Suppressor macrophage treated with lipopolysaccharide for 4 hours (primary cell): ENCODE measurements around the gene BROX.
"Not testable (repeated sequence)": the region's sequence is repeated elsewhere in the genome, so short reads cannot be mapped to it uniquely, and the experiment has no call there.

Experiments used
- DNase-seq: peaks from one replicate; pipeline ENCODE4 v3.0.0-alpha.2; 2020

BROX gene, protein sequence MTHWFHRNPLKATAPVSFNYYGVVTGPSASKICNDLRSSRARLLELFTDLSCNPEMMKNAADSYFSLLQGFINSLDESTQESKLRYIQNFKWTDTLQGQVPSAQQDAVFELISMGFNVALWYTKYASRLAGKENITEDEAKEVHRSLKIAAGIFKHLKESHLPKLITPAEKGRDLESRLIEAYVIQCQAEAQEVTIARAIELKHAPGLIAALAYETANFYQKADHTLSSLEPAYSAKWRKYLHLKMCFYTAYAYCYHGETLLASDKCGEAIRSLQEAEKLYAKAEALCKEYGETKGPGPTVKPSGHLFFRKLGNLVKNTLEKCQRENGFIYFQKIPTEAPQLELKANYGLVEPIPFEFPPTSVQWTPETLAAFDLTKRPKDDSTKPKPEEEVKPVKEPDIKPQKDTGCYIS

DNA sequence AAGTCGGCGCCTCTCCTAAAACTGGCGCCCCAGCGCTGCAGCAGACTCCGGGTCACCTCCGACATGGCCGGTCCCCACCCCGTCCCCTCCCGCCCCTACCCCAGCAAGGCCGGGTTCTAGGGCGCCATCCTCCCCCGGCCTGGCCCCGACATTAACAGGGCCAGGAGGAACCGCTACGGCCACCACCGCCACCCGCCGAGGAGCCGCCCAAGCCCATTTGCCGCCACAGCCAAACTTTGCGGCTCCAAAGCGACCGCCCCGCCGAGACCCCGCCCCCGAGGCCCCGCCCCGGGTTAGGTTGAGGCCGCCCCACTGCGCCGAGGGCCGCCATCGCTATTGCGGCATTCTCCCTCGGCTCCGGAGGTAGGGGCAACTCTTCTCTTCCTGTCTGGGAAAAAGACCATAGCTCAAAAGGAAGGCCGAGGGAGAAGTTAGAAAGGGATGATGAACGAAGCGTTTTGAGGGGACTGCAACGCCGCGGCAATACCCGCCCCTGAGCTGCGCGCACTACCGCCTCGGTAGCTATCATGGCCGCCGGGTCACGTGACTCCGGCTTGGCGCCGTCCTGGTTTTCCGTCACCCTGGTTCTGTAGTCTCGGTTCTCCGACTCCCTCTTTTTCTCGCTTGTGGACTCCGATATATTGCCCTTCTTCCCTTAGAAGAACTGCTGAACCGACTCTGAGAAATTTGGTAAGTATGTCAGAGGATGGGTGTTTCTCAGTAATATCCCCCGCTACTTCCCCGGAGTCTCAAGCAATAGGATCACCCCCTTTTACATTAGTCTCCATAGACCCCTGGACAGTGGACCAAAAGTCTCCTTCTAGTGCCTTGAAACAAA is at the start of gene BROX, which contains the start of gene AIDA:
Gene BROX, plus strand, starts transcription at position 312 of the 838 bp plus-strand sequence. CDS start 3,136 bp downstream, outside the sequence.
Gene AIDA, minus strand, starts transcription at position 239 of the 838 bp plus-strand sequence. Its CDS starts 174 bp downstream, at position 65.
- peak; percentile 94 for DNase-seq

DNA sequence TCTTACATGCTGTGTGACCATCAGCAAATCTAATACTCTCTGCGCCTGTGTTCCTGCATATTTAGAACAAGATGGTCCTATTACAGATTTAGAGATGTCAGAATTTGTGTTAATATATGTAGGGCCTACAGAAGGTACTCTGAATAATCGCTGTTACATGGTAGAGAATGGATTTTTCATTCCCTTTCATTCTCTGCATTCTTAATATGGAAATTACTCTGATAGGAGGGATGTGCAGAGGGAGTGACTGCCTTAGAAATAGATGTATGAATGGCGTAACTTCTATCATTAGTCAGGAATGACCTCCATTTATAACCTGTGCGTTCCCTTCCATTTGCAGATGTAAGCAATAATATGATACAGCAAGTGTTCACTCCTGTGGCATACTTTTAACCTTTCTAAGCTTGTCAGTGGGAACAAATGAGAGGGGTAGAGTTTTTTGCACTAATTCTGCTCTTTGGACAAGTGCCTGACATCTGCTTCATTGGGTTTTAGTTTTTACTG is 48.9 kb upstream of the BROX start:
- DNase-seq, result no peak

DNA sequence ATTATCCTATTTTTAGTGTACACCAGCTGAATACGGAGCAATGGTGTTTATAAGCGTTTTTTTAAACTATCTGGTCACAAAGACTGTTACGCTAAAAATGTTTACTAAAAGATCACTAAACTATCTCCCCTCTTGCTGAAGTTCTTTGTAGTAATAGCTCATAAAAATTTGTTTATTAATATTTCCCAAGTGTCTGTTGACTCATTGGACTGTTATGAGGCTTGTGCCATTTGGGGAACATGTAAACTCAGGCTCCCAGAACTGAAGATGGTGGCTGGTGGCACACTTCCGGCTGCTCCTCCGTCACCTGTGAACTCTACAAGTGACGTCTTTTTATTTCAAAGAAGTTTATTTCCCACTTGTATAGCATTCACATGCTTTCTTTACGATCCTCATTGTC is 46.4 kb upstream of the BROX start:
- DNase-seq, result no peak

DNA sequence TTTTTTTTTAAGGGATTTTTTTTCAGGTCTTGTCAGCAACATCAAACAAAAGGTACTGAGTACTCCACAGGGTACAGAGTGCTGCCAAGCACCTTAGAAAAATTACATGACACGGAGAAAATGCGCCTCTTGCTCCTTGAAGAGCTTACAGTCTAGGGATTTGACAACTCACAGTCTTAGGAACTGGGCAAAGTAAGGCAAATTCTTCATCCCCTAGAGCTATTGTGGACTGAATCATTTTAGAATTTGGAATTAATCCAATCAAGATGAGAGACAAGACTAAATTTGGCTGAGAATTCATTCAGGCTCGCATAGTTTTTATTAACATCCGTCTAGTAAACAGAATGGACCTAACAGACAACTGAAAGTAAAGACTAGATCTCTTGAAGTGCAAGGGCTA is 44.2 kb upstream of the BROX start:
- not testable (repeated sequence) for DNase-seq

DNA sequence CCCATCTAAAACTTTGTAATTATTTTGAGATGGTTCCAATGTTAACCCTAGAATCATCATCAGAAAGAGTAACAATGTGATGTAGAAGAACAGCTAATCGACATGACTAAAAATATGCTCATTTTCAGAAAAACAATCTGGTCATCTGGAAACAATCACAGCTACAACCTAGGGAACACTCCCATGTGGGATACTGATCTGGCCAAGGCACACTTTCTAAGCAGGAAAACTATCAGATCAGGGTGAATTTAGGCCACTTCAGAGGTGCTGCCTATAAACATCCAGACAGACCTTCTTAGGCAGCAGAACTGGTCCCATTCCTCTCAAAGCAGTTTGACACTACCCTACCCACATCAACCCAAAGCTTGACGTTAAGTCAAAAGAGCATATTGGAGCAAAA is 43.3 kb upstream of the BROX start:
- DNase-seq, result not testable (repeated sequence)

DNA sequence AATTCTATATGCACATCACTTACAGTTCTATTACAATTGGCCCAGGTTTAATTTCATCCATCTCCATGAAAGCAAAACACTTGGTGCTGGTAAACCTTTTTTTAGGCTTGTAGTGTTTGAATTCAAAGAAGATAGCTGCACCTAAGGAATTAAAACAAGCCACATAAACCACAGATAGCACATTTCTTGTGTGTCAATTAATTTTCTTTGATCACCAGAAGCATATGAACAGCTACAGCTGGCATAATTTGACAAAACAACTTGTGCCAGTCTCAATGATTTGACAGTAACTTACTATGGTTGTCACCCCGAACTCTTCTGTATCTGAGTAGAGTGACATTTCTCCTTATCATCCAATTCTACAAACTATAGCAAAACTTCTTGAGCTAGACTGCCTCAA is 42.3 kb upstream of the BROX start:
- DNase-seq, result no peak

DNA sequence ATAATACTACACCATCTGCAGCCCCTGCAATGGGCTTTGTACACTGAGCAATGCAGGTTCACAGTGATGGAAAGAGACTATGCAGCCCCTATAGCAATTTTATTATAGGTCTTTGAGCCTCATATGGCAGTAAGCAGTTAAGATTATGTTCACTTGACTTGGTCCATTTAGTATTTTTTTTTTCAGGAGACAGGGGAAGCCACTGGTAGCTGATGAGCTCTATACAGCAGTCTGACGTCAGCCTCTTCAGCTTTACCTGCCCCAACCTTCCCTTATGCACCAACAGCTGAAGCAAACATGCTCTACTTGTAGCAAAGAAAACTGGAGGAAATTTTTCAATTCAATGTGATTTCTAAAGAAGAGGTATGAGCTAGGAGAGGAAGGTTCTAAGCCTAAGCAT is 32.3 kb upstream of the BROX start:
- DNase-seq, result no peak

DNA sequence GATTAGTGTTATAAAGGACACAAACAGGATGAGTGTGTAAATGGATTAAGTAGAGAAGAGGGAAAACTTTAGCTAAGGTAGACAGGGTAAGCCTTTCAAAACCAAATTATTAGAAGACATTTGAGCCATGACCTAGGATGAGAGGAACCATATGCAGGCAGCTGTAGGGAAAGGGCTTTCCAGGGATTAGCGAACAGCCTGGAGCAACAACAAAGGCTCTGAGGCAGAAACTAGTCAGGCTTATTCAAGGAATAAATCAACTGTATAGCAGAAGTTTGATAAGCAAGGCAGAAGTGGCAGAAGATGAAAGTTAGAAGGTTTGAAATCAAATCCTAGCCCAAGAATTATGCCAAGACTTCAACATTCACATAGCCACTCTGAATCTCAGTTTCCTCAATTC is 21.3 kb upstream of the BROX start:
- no peak for DNase-seq

DNA sequence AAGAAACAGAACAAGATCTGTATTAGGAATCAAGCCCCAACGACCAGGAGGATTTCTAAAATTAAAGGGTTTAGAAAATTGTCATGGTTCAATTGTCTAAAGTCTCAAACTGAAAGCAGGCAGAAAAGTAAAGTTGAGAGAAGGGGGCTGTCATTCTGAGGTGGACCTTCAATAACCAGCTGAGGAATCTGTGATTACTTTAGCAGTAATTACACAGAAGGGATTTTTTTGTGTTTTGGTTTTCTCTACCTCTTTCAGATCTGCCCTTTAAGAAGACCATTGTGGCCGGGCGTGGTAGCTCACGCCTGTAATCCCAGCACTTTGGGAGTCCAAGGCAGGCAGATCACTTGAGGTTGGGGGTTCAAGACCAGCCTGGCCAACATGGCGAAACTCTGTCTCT is 17.4 kb upstream of the BROX start:
- DNase-seq, result no peak

DNA sequence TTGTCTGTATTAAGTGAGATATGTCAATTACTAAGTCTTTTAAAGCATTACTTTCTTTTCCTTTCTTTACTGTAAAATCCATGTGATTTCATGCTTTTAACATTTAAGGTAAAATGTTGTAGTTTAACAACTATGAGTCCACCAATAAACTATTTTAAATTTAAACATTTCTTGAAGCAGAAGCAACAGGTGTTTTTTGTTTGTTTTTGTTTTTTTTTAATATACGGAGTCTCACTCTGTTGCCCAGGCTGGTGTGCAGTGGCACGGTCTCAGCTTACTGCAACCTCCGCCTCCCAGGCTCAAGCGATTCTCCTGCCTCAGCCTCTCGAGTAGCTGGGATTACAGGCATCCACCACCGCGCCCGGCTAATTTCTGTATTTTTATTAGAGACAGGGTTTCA is 15.6 kb upstream of the BROX start:
- no peak for DNase-seq

DNA sequence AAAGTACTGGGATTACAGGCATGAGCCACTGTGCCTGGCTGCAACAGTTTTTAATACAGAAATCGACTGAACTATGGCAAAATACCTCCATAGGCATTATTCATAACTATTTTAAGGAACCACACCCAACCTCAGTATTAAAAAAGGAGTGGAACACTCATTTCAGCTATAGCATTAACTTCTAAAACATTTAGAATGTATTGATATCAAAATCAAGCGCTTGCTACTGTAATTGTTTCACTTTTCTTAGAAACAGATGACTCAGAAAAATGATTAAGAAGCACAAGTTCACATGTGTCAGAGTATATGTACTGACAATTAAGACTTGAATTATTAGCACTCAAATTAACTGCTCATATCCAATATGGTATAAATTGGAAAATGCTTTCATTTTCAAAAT is 15.2 kb upstream of the BROX start:
- DNase-seq, result peak; percentile 21

DNA sequence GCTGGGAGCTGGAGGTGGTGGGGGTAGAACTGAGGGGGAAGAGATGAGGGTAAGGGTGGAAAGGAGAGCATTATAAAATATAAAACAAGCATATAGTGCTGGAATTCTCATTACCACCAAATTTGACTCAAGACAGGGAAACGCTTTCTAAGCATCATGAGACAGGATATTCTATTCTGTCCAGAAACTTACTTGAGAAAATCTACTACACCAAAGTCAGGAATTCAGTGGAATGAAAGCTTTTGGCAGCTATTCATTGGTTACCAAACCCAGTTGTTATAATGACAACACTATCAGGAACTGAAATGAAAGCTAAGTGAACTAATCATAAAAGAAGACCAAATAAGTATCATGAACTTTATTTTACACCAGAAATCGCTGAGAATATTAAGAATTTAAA is 14.5 kb upstream of the BROX start:
- peak; percentile 6 for DNase-seq

DNA sequence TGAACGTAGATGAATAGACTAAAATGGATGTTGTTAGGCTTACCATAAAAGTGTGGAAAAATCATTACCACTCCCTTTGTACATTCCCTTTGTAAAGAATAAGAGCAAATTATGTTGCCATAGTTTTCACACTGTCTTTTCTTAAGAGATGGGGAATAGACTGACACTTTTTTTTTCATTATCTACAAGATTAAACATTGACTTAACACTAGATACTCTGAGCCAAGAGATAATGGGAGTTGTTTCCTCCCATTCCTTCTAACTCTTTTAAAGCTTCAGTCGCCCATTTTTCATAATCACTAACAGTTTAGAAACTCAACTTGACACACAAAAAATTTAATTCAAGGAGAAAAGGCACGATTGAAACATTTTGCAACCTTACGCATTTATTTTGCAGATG is 10.2 kb upstream of the BROX start:
- no peak for DNase-seq

DNA sequence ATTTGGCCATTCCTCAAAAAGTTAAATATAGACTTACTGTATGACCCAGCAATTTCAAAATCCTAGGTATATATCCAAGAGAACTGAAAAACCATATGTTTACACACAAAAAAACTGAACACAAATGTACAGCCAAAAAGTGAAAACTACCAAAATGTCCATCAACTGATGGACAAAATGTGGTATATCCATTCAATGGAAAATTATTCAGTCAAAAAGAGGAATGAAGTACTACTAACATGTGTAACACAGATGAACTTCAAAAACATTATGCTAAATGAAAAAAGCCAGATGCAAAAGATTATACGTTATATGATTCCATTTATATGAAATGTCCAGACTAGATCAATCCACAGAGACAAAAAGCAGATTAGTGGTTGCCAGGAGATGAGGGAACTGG is 8.1 kb upstream of the BROX start:
- DNase-seq, result no peak

DNA sequence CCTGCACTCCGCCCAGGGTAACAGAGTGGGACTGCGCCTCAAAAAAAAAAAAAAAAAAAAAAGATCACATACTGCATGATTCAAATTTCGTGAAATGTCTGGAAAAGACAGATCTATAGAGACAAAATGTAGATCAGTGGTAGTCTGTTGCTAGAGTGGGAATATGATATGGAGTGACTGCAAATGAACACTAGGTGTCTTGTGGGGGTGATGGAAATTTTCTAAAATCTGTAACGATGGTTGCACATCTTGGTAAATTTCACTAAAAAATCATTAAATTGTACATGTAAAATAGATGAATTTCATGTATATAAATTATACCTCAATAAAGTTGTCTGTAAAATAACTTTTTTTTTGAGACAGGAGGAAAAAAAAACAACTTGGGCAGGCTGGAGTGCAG is 5.5 kb upstream of the BROX start:
- DNase-seq, result no peak

DNA sequence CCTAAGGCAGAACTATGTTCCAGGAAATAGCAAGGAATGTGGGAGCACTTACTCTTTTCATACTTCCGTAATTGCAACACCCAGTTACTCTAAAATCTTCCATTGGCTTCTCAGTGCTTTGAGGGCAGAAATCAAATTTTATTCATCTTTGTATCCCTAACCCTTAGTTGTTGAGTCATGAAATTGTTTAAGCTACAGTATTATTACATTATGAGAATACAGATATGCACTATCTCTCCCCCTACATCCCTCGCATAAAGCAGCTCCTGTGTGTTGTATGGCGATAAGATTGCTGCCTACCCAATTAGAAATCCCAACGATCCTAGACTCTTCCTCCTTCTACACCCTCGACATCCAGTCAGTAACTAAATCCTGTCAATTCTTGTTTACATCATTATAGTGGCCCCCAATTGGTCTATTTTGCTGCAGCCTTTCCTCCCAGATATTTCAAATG is 2.6 kb upstream of the BROX start:
- DNase-seq, result no peak

DNA sequence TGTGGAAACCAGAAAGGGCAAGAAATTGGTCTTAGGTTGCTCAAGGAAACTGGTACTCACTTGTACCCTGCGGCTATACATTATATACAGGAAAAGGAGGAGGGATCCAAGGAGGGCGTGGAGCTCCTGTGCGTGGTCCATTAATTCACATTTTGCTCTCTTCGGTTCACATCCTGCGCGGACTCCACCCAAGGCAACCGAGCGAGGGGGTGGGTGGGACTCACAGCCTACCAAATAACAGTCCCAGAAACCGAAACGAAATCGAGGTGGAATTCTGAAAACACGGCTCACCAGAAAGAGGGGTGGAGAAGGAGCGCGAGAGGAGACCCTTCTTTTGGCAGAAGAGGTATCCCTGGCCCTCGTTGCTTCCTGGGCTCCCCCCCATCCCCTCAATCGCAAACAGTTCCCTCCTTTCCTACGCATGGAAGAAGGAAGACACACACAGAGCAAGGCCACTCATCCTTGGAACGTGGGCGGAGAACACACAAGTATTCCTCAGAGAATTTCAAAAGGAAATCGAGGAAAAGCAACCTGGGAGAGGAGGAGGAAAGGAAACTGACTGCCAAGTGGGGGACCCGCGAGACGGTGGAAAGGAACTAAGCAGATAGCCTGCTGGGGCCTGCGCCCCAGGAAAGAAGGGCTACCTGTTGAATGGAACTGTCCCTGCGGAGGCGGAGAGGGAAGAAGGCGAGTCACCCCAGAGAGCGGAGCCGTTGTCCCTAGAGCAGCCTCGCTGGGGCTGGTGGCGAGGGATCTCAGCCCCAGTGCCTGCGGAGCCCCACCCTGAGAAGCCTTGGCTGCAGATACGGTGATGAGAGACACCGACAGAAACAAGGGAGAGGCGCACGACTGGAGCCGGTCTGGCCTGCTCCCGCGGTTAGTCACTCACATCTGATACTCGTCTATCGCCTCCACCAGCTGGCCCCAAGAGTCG is 778 bp upstream of the BROX start:
- peak; percentile 84 for DNase-seq

DNA sequence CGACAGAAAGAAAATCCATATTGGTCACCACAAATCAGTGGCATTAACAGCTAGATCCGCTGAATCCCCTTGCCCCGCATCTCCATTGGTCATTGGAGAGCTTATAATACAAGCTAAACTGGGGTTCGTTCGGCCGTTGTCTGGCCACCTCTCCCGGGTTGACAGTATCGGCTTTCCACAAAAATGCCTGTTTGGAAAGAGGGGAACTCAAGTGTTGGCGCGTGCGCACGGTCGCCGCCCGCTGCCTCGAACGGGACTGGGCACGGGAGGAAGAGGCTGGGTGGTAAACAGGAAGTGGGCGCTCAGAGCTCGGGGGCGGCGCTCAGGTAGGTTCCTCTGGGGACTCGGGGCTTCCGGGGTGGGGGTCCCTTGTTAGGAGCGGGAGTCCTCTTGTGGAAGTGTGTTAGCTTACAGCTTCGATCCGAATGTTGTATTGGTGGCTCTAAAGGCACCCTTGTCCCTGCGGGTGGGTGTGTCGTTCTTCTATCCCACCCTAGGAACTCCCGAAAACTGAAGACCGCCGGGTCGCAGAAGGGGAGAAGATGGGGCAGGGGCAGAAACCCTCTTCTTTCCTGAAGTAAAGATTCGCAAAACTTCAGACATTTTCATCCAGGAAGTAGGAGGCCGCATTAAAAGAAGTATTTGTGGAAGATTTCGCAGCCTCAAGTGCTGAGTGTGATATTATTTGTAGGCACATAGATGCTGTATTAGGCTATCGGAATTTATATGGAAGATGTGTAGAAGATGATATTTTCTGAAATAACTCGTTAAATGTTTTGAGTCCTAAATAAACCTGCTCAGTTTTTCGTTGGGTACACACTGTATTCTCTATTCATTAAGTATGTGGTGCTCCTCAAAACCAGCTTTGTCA is 962 bp downstream of the BROX start:
- peak; percentile 96 for DNase-seq

DNA sequence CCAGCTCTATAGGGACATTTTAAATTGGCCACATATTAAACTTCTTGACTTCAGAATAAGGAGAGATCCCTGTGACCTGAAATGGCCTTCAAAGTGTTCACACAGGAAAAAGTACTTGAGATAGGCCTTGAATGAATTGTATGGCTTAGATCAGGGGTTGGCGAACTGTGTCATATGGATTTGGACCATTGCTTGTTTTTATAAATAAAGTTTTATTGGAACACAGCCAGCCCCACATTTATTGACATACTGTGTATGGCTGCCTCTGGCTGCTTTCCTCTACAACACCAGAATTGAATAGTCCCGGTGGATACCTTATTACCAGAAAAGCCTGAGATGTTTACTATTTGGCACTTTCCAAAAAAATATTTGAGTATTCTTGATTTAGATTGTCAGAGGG is 4.0 kb downstream of the BROX start:
- DNase-seq, result no peak

DNA sequence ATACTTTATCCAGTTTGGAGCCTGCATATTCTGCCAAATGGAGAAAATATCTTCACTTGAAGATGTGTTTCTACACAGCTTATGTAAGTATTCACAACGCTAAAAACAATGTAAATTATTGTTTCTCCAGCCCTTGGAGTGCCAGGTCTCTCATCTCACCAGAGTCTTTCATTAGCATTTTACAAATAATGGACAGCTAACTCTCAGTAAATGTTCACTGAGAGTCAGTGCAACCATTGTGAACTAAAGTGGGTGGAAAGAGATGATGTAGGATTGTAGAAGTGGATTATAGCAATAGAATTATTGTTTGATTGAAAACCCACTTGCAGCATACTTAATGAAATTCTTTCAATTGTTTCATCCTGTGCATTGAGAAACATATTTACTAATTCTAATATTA is 16.4 kb downstream of the BROX start:
- DNase-seq, result no peak

DNA sequence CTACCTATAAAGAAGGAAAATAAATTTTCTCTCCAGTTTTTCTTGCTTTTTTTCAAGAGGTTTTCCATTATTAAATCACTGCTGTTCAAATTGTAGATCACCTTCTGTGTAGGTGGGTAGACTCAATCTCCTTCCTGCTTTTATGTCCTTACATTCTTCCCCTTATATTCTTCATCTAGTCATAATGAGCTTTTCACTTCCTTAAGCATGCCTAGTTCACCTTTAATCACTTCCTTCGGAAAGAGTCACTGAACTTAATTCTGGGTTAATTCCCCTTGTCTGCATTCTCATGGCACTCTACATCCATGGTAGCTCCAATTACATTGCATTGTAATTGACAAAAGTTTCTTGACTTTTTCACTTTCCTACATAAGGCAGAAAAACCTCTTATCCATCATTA is 18.5 kb downstream of the BROX start:
- DNase-seq, result no peak
